ENCODE measurements around the gene UCMA. TPM values are rescaled to one million over a fixed set of nuclear protein-coding genes. Genes with fewer than 3 reads are reported as not detected.

UCMA gene
- total RNA-seq, 3 donors from 2014 or later = not detected

DNA sequence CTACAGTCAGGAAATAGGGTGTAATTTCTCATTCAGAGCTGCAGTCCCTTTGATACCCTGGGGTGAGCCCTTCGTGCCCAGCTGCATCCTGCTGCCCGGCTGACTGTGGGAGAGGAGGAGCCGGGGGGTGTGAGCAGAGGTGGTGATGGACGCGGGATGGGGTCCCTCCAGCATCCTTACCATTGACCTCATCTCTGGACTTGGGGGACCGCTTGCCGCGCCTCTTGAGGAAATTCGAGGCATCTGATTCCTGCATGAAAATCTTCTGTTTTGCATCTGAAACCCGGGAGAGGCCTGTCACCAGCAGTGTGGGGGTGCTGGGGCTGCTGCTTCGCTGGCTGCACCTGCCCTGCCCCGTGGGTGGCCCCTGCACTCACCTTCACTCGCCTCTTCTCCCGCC is 816 bp downstream of the UCMA start:
- Histone ChIP-seq H3K9me3 (no peaks in the 10 kb centered on the region), H3K4me1 (no peaks in the 10 kb centered on the region), H3K36me3 (no peaks in the 10 kb centered on the region), H3K27ac (no peak overlapping the region), H3K27me3 (no peaks in the 10 kb centered on the region), H3K4me3 (no peak overlapping the region)
- TF ChIP-seq POLR2AphosphoS5 (IDR thresholded peaks at IDR 0.05) (no peak), POLR2A (IDR thresholded peaks at IDR 0.05) (no peak)
- TF ChIP-seq, protein P1, sequence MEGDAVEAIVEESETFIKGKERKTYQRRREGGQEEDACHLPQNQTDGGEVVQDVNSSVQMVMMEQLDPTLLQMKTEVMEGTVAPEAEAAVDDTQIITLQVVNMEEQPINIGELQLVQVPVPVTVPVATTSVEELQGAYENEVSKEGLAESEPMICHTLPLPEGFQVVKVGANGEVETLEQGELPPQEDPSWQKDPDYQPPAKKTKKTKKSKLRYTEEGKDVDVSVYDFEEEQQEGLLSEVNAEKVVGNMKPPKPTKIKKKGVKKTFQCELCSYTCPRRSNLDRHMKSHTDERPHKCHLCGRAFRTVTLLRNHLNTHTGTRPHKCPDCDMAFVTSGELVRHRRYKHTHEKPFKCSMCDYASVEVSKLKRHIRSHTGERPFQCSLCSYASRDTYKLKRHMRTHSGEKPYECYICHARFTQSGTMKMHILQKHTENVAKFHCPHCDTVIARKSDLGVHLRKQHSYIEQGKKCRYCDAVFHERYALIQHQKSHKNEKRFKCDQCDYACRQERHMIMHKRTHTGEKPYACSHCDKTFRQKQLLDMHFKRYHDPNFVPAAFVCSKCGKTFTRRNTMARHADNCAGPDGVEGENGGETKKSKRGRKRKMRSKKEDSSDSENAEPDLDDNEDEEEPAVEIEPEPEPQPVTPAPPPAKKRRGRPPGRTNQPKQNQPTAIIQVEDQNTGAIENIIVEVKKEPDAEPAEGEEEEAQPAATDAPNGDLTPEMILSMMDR (IDR thresholded peaks at IDR 0.05) = no peak
- intact Hi-C loops (cut with DNase I; ENCODE audit: low total_unique reads) = no loop called here
- no peak for DNase-seq (ENCODE audit: low spot score in 2 of 2)

DNA sequence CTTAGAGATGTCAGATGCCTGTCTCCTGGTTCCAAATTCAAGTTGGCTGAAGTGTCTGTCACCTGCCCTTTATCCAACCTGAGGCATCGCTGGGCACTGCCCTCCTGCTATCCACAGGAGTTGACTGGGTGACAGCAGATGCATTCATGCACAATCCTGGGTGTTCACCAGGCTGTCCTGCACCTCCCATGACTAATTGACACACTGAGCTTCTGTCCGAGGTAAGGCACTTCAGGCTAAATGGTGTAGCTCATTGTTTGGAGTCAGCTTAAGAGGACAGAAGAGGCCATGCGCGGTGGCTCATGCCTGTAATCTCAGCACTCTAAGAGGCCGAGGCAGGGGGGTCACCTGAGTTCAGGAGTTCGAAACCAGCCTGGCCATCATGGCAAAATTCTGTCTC is 2.4 kb downstream of the UCMA start:
- H3K9me3 ChIP-seq = no peaks in the 10 kb centered on the region
- TF ChIP-seq, protein P1 (IDR thresholded peaks at IDR 0.05) = no peak
- TF ChIP-seq POLR2A (IDR thresholded peaks at IDR 0.05) = no peak
- TF ChIP-seq POLR2AphosphoS5 (IDR thresholded peaks at IDR 0.05) = no peak
- no peak overlapping the region for H3K27ac ChIP-seq
- intact Hi-C loops (cut with DNase I; ENCODE audit: low total_unique reads) = no loop called here
- H3K27me3 ChIP-seq = no peaks in the 10 kb centered on the region
- H3K36me3 ChIP-seq = no peaks in the 10 kb centered on the region
- DNase-seq (ENCODE audit: low spot score in 2 of 2) = no peak
- no peak overlapping the region for H3K4me3 ChIP-seq
- H3K4me1 ChIP-seq = no peaks in the 10 kb centered on the region

DNA sequence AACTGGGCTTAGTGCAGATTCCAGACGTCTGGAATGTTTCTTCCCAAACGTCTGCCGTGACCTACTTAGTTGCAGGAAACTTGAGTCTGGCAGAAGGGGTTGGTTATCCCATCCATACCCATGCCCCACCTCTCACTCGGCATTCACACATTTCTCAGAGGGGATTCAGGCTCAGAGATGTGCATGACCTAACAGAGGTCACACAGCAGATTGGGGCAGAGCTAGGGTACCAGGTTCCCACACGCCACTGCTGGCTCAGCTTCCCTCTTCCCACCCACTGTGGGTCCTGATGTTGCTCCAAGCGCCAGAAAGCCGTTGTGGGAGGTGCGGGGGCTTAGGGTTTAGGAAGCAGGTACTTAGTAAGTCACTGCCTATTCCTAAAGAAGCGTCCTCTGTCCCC is 3.0 kb downstream of the UCMA start:
- intact Hi-C loops (cut with DNase I; ENCODE audit: low total_unique reads) = no loop called here
- H3K27ac ChIP-seq = no peak overlapping the region
- no peak for DNase-seq (ENCODE audit: low spot score in 2 of 2)
- TF ChIP-seq POLR2A (IDR thresholded peaks at IDR 0.05) (no peak), POLR2AphosphoS5 (IDR thresholded peaks at IDR 0.05) (no peak)
- TF ChIP-seq, protein P1 (IDR thresholded peaks at IDR 0.05) = no peak
- H3K4me1 ChIP-seq = no peaks in the 10 kb centered on the region
- H3K27me3 ChIP-seq = no peaks in the 10 kb centered on the region
- no peaks in the 10 kb centered on the region for H3K9me3 ChIP-seq
- no peak overlapping the region for H3K4me3 ChIP-seq
- H3K36me3 ChIP-seq = no peaks in the 10 kb centered on the region

DNA sequence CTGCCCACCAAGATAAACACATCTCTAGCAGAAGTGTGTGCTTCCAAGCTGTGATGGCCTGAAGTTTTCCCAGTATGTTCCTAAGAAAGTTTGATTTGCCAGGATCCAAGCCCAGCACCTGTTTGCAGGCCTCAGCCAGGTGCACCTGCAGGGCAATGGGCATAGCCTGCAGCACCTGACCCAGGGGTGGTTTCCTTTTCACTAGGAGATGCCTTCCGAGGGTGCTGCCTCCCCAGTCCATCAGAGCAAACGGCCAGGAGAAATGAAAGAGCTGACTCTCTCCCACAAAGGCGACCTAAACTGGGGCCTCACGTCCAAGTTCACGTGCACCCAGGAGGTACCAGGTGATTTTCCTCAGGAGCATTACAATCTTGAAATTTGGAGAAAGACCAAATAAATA is 7.1 kb downstream of the UCMA start:
- Histone ChIP-seq H3K4me3 (no peak overlapping the region), H3K27ac (no peak overlapping the region), H3K27me3 (no peaks in the 10 kb centered on the region), H3K36me3 (no peaks in the 10 kb centered on the region), H3K4me1 (no peaks in the 10 kb centered on the region), H3K9me3 (no peaks in the 10 kb centered on the region)
- DNase-seq (ENCODE audit: low spot score in 2 of 2) = no peak
- intact Hi-C loops (cut with DNase I; ENCODE audit: low total_unique reads) = no loop called here
- TF ChIP-seq, protein P1 (IDR thresholded peaks at IDR 0.05) = no peak
- no peak for TF ChIP-seq POLR2A (IDR thresholded peaks at IDR 0.05)
- TF ChIP-seq POLR2AphosphoS5 (IDR thresholded peaks at IDR 0.05) = no peak

DNA sequence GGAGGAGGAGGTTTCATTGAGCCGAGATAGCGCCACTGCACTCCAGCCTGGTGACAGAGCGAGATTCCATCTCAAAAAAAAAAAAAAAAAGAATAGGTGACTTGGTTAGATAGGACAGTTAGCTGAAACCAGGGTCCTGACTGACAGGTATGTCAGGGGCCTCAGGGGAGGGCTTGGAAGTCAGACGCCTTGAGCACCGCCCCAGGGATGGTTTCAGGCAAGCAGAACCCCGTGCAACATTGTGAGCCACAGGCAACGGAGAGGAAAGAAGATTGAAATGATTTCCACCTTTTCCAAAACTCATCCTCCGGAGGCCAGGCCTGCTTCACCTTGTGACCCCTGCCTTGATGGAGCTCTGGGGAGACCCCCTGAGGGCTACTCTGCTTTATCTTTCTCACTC is 8.6 kb downstream of the UCMA start:
- Histone ChIP-seq H3K36me3 (no peaks in the 10 kb centered on the region), H3K4me1 (no peaks in the 10 kb centered on the region), H3K27ac (no peak overlapping the region), H3K9me3 (no peaks in the 10 kb centered on the region), H3K4me3 (no peak overlapping the region), H3K27me3 (no peaks in the 10 kb centered on the region)
- TF ChIP-seq, protein P1 (IDR thresholded peaks at IDR 0.05) = no peak
- TF ChIP-seq POLR2AphosphoS5 (IDR thresholded peaks at IDR 0.05) (no peak), POLR2A (IDR thresholded peaks at IDR 0.05) (no peak)
- DNase-seq (ENCODE audit: low spot score in 2 of 2) = no peak
- intact Hi-C loops (cut with DNase I; ENCODE audit: low total_unique reads) = no loop called here

All from breast epithelium (tissue), 4 donors.